ENCODE measurements around the gene CPNE8. TPM values are rescaled to one million over a fixed set of nuclear protein-coding genes. Genes with fewer than 3 reads are reported as not detected.
A peak's percentile ranks its signal among the peaks of the same experiment; 100 is the strongest.

CPNE8 gene
- 25.6 and 30.1 TPM in 2 replicates for polyA plus RNA-seq (2011; rRNA removed)
- polyA plus RNA-seq (2012; cell fraction: cytosol; rRNA removed), result 2.9 and 3.1 TPM in 2 replicates
- polyA plus RNA-seq (2012; cell fraction: nucleus; rRNA removed), result 2.8 and 5.5 TPM in 2 replicates
- 7.5 to 8.0 TPM (median 7.6 TPM) in 3 replicates for polyA plus RNA-seq (2017; fragmentation: RNase III; extraction: RNeasy Plus Mini Kit Qiagen cat#74134 plus additional on column Dnase treatment)
- polyA minus RNA-seq (2011; rRNA and poly(A)+ RNA removed), result 19.0 and 19.1 TPM in 2 replicates

GRCh38 chr12:38905480-38906351, at the start of gene CPNE8:
TSS of gene CPNE8 (minus strand) at chr12:38905591. CDS start at chr12:38905534, 57 bp downstream.
- DNase-seq (ENCODE audit: low read depth in 1 of 2, low spot score in 1 of 2) (peak; percentile 82 to 87), ATAC-seq (peak; percentile 81 to 87), FAIRE-seq (no peak)
- H3K4me3 ChIP-seq, result peak within 1 kb of the TSS; percentile 61
- 2% methylated on average over 35 of the region's 54 CpGs for WGBS (ENCODE audit: missing lambda C conversion rate)
- H3K9me3 ChIP-seq, result no peaks in the 10 kb centered on the region
- peak within 1 kb of the TSS; percentile 85 to 96 for H3K27ac ChIP-seq
- no peak for TF ChIP-seq KDM1A (IDR thresholded peaks at IDR 0.05; ENCODE audit: low read depth)
- TF ChIP-seq BCL3 (IDR thresholded peaks at IDR 0.05), result no peak
- no peak for TF ChIP-seq USF2 (IDR thresholded peaks at IDR 0.05)
- TF ChIP-seq CBX2 (IDR thresholded peaks at IDR 0.05; ENCODE audit: borderline replicate concordance, low read depth), result no peak
- TF ChIP-seq FOSL2 (IDR thresholded peaks at IDR 0.05), result no peak
- TF ChIP-seq FOSL2 (CRISPR knock-in tag; IDR thresholded peaks at IDR 0.05), result no peak; the same call in 1 of the 2 replicates
- TF ChIP-seq NR3C1 (IDR thresholded peaks at IDR 0.05), result no peak
- no peak for TF ChIP-seq EHF (CRISPR knock-in tag; IDR thresholded peaks at IDR 0.05)
- no peak for TF ChIP-seq RARB (CRISPR knock-in tag; IDR thresholded peaks at IDR 0.05)
- no peak for TF ChIP-seq HES2 (IDR thresholded peaks at IDR 0.05)
- TF ChIP-seq FOSB (CRISPR knock-in tag; IDR thresholded peaks at IDR 0.05), result no peak
- TF ChIP-seq JUN (IDR thresholded peaks at IDR 0.05), result peak in 1 of 2 experiments; percentile 50; a peak in 2 of 5 replicates
- no peak for TF ChIP-seq SREBF2 (IDR thresholded peaks at IDR 0.05)
- TF ChIP-seq TP53 (CRISPR knock-in tag; IDR thresholded peaks at IDR 0.05), result no peak
- no peak for TF ChIP-seq ESRRA (IDR thresholded peaks at IDR 0.05; ENCODE audit: borderline replicate concordance, low read length)
- TF ChIP-seq MAFK (IDR thresholded peaks at IDR 0.05; ENCODE audit: partially characterized antibody), result no peak
- peak; percentile 61 for TF ChIP-seq POLR2A (IDR thresholded peaks at IDR 0.05; ENCODE audit: low read length)
- no peak for TF ChIP-seq ZSCAN20 (CRISPR knock-in tag; IDR thresholded peaks at IDR 0.05)
- TF ChIP-seq MYC (IDR thresholded peaks at IDR 0.05; ENCODE audit: borderline replicate concordance, low read length), result no peak
- no peak for TF ChIP-seq CTCF (IDR thresholded peaks at IDR 0.05)
- no peak for TF ChIP-seq KDM5A (IDR thresholded peaks at IDR 0.05)
- no peak for TF ChIP-seq HOXB13 (CRISPR knock-in tag; IDR thresholded peaks at IDR 0.05; ENCODE audit: low read depth)
- TF ChIP-seq PHF8 (IDR thresholded peaks at IDR 0.05; ENCODE audit: borderline replicate concordance, low read depth), result peak; percentile 70; the same call in 1 of the 2 replicates
- TF ChIP-seq MAX (IDR thresholded peaks at IDR 0.05), result peak; percentile 82
- no peak for TF ChIP-seq EHMT2 (IDR thresholded peaks at IDR 0.05; ENCODE audit: low read depth)
- TF ChIP-seq SMC3 (IDR thresholded peaks at IDR 0.05), result no peak
- TF ChIP-seq TFCP2L1 (CRISPR knock-in tag; IDR thresholded peaks at IDR 0.05), result peak; percentile 16; the same call in 1 of the 2 replicates
- TF ChIP-seq ZFP36 (IDR thresholded peaks at IDR 0.05; ENCODE audit: borderline replicate concordance, partially characterized antibody), result no peak
- no peak for TF ChIP-seq ZC3H11A (IDR thresholded peaks at IDR 0.05)
- no peak for TF ChIP-seq RCOR1 (IDR thresholded peaks at IDR 0.05; ENCODE audit: low read depth, low read length)
- TF ChIP-seq NPAS2 (CRISPR knock-in tag; IDR thresholded peaks at IDR 0.05; ENCODE audit: borderline replicate concordance), result no peak
- no peak for TF ChIP-seq HOXB5 (CRISPR knock-in tag; IDR thresholded peaks at IDR 0.05)
- no peak for TF ChIP-seq HEYL (CRISPR knock-in tag; IDR thresholded peaks at IDR 0.05)
- no peak for TF ChIP-seq MAZ (IDR thresholded peaks at IDR 0.05; ENCODE audit: borderline replicate concordance, low read depth, low read length)
- TF ChIP-seq CBX8 (IDR thresholded peaks at IDR 0.05), result no peak
- TF ChIP-seq HOXA7 (CRISPR knock-in tag; IDR thresholded peaks at IDR 0.05), result no peak
- no peak for TF ChIP-seq NFE2L2 (conservative IDR thresholded peaks at IDR 0.05; ENCODE audit: low read length)
- TF ChIP-seq EP300 (IDR thresholded peaks at IDR 0.05), result no peak
- no peak for TF ChIP-seq JUNB (IDR thresholded peaks at IDR 0.05)
- TF ChIP-seq RFX5 (IDR thresholded peaks at IDR 0.05), result no peak
- ChIA-PET CTCF (interaction anchor here (0.6 to 3.5 kb wide), 39 partner anchors 8 to 851 kb away, joined by 3 to 17 read pairs (median 4); no protein-coding TSS in a partner anchor), POLR2A (interaction anchor here (0.8 to 3.1 kb wide), 6 partner anchors 11 to 849 kb away, joined by 3 to 21 read pairs (median 4); no protein-coding TSS in a partner anchor)
- H3K4me1 ChIP-seq, result peaks cover 20% of the 10 kb centered on the region; the same call in 2 of the 3 replicates
- H3K4me2 ChIP-seq, result peak within 1 kb of the TSS; percentile 91
